ENCODE data around the gene KDM3B. TPM values are rescaled to one million over a fixed set of nuclear protein-coding genes. Genes with fewer than 3 reads are reported as not detected.

KDM3B gene
- total RNA-seq, 4 donors from 2014 or later, result 21.8 to 96.4 (median 51.5) TPM

- Histone ChIP-seq H3K27me3 (no peaks in the 10 kb centered on the region), H3K9me3 (no peaks in the 10 kb centered on the region), H3K4me1 (peaks cover 3 to 4% of the 10 kb centered on the region in 2 donors), H3K27ac (no peak overlapping the region), H3K4me3 (no peak overlapping the region), H3K36me3 (no peaks in the 10 kb centered on the region)
- TF ChIP-seq CTCF (IDR thresholded peaks at IDR 0.05) (no peak), POLR2A (IDR thresholded peaks at IDR 0.05) (no peak)
- DNase-seq, result no peak
- intact Hi-C loops (cut with DNase I; ENCODE audit: low total_unique reads), result no loop called here
These were observed 19.7 kb downstream of the KDM3B start for GRCh38 chr5:138372225-138372624.

DNA sequence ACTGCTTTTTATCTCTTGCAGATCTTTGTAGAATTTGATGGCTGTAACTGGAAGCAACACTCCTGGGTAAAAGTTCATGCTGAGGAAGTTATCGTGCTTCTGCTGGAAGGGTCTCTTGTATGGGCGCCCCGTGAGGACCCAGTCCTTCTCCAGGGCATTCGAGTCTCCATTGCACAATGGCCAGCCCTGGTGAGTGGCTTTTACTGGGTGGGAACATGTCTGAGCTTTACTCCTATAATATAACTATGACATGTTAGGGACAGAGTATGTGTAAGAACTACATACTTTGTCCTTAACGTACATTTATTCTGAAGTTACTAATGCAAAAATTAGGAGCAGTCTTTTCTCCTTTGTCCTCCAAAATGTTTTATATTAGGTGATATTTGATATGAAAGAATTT is 20.2 kb downstream of the KDM3B start:
- Histone ChIP-seq H3K27me3 (no peaks in the 10 kb centered on the region), H3K27ac (no peak overlapping the region), H3K36me3 (no peaks in the 10 kb centered on the region), H3K4me1 (peaks cover 3 to 4% of the 10 kb centered on the region in 2 donors), H3K4me3 (no peak overlapping the region), H3K9me3 (no peaks in the 10 kb centered on the region)
- no peak for TF ChIP-seq CTCF (IDR thresholded peaks at IDR 0.05)
- no peak for TF ChIP-seq POLR2A (IDR thresholded peaks at IDR 0.05)
- intact Hi-C loops (cut with DNase I; ENCODE audit: low total_unique reads), result no loop called here
- DNase-seq, result no peak

- no peaks in the 10 kb centered on the region for H3K9me3 ChIP-seq
- DNase-seq, result no peak
- H3K4me3 ChIP-seq, result no peak overlapping the region
- no peak overlapping the region for H3K27ac ChIP-seq
- intact Hi-C loops (cut with DNase I; ENCODE audit: low total_unique reads), result no loop called here
- H3K36me3 ChIP-seq, result no peaks in the 10 kb centered on the region
- no peaks in the 10 kb centered on the region for H3K27me3 ChIP-seq
- no peak for TF ChIP-seq POLR2A (IDR thresholded peaks at IDR 0.05)
- TF ChIP-seq CTCF (IDR thresholded peaks at IDR 0.05), result no peak
- H3K4me1 ChIP-seq, result no peaks in the 10 kb centered on the region
These were observed 29.9 kb downstream of the KDM3B start for GRCh38 chr5:138382347-138382746.

GRCh38 chr5:138385660-138386059 is 33.2 kb downstream of the KDM3B start:
- H3K4me3 ChIP-seq, result no peak overlapping the region
- DNase-seq, result no peak
- no peaks in the 10 kb centered on the region for H3K4me1 ChIP-seq
- H3K36me3 ChIP-seq, result no peaks in the 10 kb centered on the region
- no peak for TF ChIP-seq CTCF (IDR thresholded peaks at IDR 0.05)
- no peak for TF ChIP-seq POLR2A (IDR thresholded peaks at IDR 0.05)
- no peak overlapping the region for H3K27ac ChIP-seq
- no peaks in the 10 kb centered on the region for H3K27me3 ChIP-seq
- H3K9me3 ChIP-seq, result no peaks in the 10 kb centered on the region
- intact Hi-C loops (cut with DNase I; ENCODE audit: low total_unique reads), result no loop called here

- no peak for TF ChIP-seq CTCF (IDR thresholded peaks at IDR 0.05)
- no peak for TF ChIP-seq POLR2A (IDR thresholded peaks at IDR 0.05)
- no peak for DNase-seq
- Histone ChIP-seq H3K27ac (no peak overlapping the region), H3K4me1 (no peaks in the 10 kb centered on the region), H3K27me3 (no peaks in the 10 kb centered on the region), H3K36me3 (no peaks in the 10 kb centered on the region), H3K9me3 (no peaks in the 10 kb centered on the region), H3K4me3 (no peak overlapping the region)
- intact Hi-C loops (cut with DNase I; ENCODE audit: low total_unique reads), result no loop called here
These were observed 33.8 kb downstream of the KDM3B start for GRCh38 chr5:138386290-138386689.

Data from uterus (tissue), 4 donors.